ENCODE results near the gene GNAS-AS1.

GNAS-AS1 gene

DNA sequence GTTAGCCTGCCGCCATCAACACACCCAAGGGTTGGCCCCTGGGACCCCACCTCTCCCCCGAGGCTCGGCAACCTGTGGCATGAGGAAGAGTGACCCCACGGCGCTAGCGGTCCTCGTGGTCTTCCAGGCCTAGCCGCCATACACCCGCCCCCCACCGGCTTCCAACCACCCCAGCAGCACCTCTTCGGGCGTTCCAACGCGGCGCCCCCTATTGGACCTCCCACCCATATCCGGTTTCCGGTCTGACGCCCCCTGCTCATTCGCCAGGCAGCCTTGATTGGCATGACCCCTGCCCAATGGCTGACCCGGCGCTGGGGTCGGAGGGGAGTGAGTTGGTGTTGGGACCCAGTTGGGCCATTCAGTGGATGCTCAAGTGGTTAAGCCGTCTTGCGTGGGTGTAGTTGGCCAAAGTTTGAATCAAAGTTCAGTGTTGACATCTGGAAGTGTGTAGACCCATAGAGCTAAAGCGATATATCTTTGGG lies at the start of gene GNAS-AS1:
GNAS-AS1 (minus strand) TSS at position 210 of the 482 bp plus-strand sequence.
- no peak for TF ChIP-seq FOXM1 (IDR thresholded peaks at IDR 0.05; ENCODE audit: borderline replicate concordance, low read depth)
- TF ChIP-seq, protein P1, sequence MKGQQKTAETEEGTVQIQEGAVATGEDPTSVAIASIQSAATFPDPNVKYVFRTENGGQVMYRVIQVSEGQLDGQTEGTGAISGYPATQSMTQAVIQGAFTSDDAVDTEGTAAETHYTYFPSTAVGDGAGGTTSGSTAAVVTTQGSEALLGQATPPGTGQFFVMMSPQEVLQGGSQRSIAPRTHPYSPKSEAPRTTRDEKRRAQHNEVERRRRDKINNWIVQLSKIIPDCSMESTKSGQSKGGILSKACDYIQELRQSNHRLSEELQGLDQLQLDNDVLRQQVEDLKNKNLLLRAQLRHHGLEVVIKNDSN (IDR thresholded peaks at IDR 0.05), result no peak

GRCh38 chr20:58900397-58900796 lies 49.7 kb upstream of the GNAS-AS1 start:
- TF ChIP-seq YY1 (IDR thresholded peaks at IDR 0.05; ENCODE audit: low read depth), result no peak
- no peak for TF ChIP-seq TAF1 (IDR thresholded peaks at IDR 0.05; ENCODE audit: low read depth)
- TF ChIP-seq CREB1 (IDR thresholded peaks at IDR 0.05; ENCODE audit: low read depth), result no peak
- no peak for TF ChIP-seq TEAD4 (IDR thresholded peaks at IDR 0.05)
- TF ChIP-seq CEBPB (IDR thresholded peaks at IDR 0.05), result no peak
- TF ChIP-seq, protein P1 (IDR thresholded peaks at IDR 0.05), result no peak
- no peak for TF ChIP-seq ZBTB7A (IDR thresholded peaks at IDR 0.05; ENCODE audit: low read depth)
- TF ChIP-seq EP300 (IDR thresholded peaks at IDR 0.05; ENCODE audit: borderline replicate concordance), result no peak
- TF ChIP-seq NFIC (IDR thresholded peaks at IDR 0.05), result no peak
- TF ChIP-seq TCF12 (IDR thresholded peaks at IDR 0.05; ENCODE audit: low read depth), result no peak
- no peak for TF ChIP-seq EGR1 (IDR thresholded peaks at IDR 0.05)
- no peak for TF ChIP-seq FOXM1 (IDR thresholded peaks at IDR 0.05; ENCODE audit: borderline replicate concordance, low read depth)
- TF ChIP-seq RAD21 (IDR thresholded peaks at IDR 0.05; ENCODE audit: low read depth), result no peak
- TF ChIP-seq, protein P2, sequence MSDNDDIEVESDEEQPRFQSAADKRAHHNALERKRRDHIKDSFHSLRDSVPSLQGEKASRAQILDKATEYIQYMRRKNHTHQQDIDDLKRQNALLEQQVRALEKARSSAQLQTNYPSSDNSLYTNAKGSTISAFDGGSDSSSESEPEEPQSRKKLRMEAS (IDR thresholded peaks at IDR 0.05), result no peak
- TF ChIP-seq, protein P3, sequence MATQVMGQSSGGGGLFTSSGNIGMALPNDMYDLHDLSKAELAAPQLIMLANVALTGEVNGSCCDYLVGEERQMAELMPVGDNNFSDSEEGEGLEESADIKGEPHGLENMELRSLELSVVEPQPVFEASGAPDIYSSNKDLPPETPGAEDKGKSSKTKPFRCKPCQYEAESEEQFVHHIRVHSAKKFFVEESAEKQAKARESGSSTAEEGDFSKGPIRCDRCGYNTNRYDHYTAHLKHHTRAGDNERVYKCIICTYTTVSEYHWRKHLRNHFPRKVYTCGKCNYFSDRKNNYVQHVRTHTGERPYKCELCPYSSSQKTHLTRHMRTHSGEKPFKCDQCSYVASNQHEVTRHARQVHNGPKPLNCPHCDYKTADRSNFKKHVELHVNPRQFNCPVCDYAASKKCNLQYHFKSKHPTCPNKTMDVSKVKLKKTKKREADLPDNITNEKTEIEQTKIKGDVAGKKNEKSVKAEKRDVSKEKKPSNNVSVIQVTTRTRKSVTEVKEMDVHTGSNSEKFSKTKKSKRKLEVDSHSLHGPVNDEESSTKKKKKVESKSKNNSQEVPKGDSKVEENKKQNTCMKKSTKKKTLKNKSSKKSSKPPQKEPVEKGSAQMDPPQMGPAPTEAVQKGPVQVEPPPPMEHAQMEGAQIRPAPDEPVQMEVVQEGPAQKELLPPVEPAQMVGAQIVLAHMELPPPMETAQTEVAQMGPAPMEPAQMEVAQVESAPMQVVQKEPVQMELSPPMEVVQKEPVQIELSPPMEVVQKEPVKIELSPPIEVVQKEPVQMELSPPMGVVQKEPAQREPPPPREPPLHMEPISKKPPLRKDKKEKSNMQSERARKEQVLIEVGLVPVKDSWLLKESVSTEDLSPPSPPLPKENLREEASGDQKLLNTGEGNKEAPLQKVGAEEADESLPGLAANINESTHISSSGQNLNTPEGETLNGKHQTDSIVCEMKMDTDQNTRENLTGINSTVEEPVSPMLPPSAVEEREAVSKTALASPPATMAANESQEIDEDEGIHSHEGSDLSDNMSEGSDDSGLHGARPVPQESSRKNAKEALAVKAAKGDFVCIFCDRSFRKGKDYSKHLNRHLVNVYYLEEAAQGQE (IDR thresholded peaks at IDR 0.05; ENCODE audit: low read depth), result no peak

- TF ChIP-seq YY1 (IDR thresholded peaks at IDR 0.05; ENCODE audit: low read depth), result no peak
- TF ChIP-seq, protein P1 (IDR thresholded peaks at IDR 0.05), result no peak
- TF ChIP-seq TEAD4 (IDR thresholded peaks at IDR 0.05), result no peak
- TF ChIP-seq FOXM1 (IDR thresholded peaks at IDR 0.05; ENCODE audit: borderline replicate concordance, low read depth), result no peak
- TF ChIP-seq, protein P2 (IDR thresholded peaks at IDR 0.05), result no peak
- TF ChIP-seq EP300 (IDR thresholded peaks at IDR 0.05; ENCODE audit: borderline replicate concordance), result no peak
- TF ChIP-seq RAD21 (IDR thresholded peaks at IDR 0.05; ENCODE audit: low read depth), result no peak
- no peak for TF ChIP-seq CREB1 (IDR thresholded peaks at IDR 0.05; ENCODE audit: low read depth)
- no peak for TF ChIP-seq EGR1 (IDR thresholded peaks at IDR 0.05)
- TF ChIP-seq ZBTB7A (IDR thresholded peaks at IDR 0.05; ENCODE audit: low read depth), result no peak
- no peak for TF ChIP-seq NFIC (IDR thresholded peaks at IDR 0.05)
- no peak for TF ChIP-seq CEBPB (IDR thresholded peaks at IDR 0.05)
- TF ChIP-seq, protein P3 (IDR thresholded peaks at IDR 0.05; ENCODE audit: low read depth), result no peak
These were observed 48.8 kb upstream of the GNAS-AS1 start for GRCh38 chr20:58899512-58899911.

DNA sequence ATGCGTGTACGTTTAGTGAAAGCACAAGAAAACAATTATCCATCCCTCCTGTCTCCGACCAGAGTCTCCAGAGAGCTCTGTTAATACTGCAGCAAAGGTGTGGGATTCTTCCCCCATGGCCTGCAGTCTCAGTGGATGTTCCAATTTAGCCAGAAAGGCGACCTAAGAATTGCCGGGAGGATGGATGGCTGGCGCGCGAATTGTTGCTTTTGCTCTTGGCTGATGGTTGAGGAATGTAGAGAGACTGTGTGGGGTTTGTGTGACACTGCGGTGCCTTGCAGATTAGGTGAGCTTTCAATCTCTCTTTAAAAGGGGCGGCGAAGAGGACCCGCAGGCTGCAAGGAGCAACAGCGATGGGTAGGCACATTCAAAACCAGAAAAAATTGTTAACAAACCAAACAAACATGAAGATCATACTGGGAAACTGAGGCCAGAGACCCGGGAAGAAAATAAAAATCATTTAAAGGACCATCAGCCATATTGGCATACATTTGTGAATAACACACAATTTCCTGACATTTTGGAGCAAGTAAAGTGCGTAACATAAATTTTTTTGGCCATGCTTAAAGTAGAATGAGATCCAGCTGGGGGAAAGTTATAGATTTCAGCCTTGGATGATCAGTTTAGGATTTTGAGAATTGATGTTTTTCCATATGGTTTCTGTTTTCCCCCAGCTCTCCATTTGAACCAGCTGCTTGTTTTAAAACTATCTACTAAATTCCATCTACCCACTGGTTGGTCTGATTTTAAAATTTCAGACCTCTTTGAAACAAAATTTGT lies 48.1 kb upstream of the GNAS-AS1 start:
- TF ChIP-seq NFIC (IDR thresholded peaks at IDR 0.05) (no peak), EGR1 (IDR thresholded peaks at IDR 0.05) (no peak), ZBTB7A (IDR thresholded peaks at IDR 0.05; ENCODE audit: low read depth) (no peak), EP300 (IDR thresholded peaks at IDR 0.05; ENCODE audit: borderline replicate concordance) (no peak), CEBPB (IDR thresholded peaks at IDR 0.05) (no peak), TAF1 (IDR thresholded peaks at IDR 0.05; ENCODE audit: low read depth) (no peak), TCF12 (IDR thresholded peaks at IDR 0.05; ENCODE audit: low read depth) (no peak)
- TF ChIP-seq, protein P3 (IDR thresholded peaks at IDR 0.05; ENCODE audit: low read depth), result no peak
- TF ChIP-seq, protein P1 (IDR thresholded peaks at IDR 0.05), result no peak
